HUES48 (cell line): ENCODE data around the gene URB2.
A peak's percentile ranks its signal among the peaks of the same experiment; 100 is the strongest.
"Not testable (repeated sequence)": the region's sequence is repeated elsewhere in the genome, so short reads cannot be mapped to it uniquely, and the experiment has no call there.

Experiments used
- H3K27ac ChIP-seq: one replicate; pipeline ENCODE4 v1.7.0; 2013; ENCODE audit warnings: low read depth, low read length, inconsistent platforms
- H3K27me3 ChIP-seq: 2 replicates; pipeline ENCODE4 v1.6.1; 2013; ENCODE audit warnings: mild to moderate bottlenecking, low read length; ENCODE audit not compliant: control insufficient read depth, insufficient read depth
- H3K36me3 ChIP-seq: 2 replicates; pipeline ENCODE4 v1.6.1; 2013; ENCODE audit warnings: low read length; ENCODE audit not compliant: control insufficient read depth, insufficient read depth
- H3K4me1 ChIP-seq: 2 replicates; pipeline ENCODE4 v1.6.1; 2013; ENCODE audit warnings: mild to moderate bottlenecking, low read length; ENCODE audit not compliant: control insufficient read depth, insufficient read depth
- H3K4me3 ChIP-seq: 2 replicates; pipeline ENCODE4 v1.5.1; 2013; ENCODE audit warnings: mild to moderate bottlenecking, low read depth, low read length
- H3K9ac ChIP-seq: 2 replicates; pipeline ENCODE4 v1.6.1; 2013; ENCODE audit warnings: mild to moderate bottlenecking, low read depth, low read length, moderate library complexity
- H3K9me3 ChIP-seq: 2 replicates; pipeline ENCODE4 v1.6.1; 2013; ENCODE audit warnings: low read length; ENCODE audit not compliant: control insufficient read depth, insufficient read depth

Gene URB2

DNA sequence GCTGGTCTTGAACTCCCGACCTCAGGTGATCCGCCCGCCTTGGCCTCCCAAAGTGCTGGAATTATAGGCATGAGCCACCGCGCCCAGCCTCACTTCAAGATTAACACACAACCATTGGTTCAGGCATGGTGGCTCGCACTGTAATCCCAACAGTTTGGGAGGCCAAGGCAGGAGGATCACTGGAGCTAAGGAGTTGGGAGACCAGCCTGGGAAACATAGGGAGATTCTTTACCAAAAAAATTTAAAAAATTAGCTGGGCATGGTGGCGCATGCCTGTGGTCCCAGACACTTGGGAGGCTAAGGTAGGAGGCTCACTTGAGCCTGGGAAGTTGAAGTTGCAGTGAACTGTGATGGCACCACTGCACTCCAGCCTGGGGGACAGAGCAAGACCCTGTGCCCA is 30.2 kb upstream of the URB2 start:
- H3K9ac ChIP-seq, H3K27me3 ChIP-seq, H3K4me3 ChIP-seq, H3K4me1 ChIP-seq, H3K9me3 ChIP-seq, H3K27ac ChIP-seq: not testable (repeated sequence)
- H3K36me3 ChIP-seq: peaks cover 39% of the 10 kb centered on the region

GRCh38 chr1:229596925-229597699 is 28.9 kb upstream of the URB2 start:
- no peaks in the 10 kb centered on the region for H3K27me3 ChIP-seq
- no peak overlapping the region for H3K4me3 ChIP-seq
- H3K9me3 ChIP-seq: no peaks in the 10 kb centered on the region
- no peak overlapping the region for H3K9ac ChIP-seq
- no peaks in the 10 kb centered on the region for H3K4me1 ChIP-seq
- no peak overlapping the region for H3K27ac ChIP-seq
- peaks cover 50% of the 10 kb centered on the region for H3K36me3 ChIP-seq

DNA sequence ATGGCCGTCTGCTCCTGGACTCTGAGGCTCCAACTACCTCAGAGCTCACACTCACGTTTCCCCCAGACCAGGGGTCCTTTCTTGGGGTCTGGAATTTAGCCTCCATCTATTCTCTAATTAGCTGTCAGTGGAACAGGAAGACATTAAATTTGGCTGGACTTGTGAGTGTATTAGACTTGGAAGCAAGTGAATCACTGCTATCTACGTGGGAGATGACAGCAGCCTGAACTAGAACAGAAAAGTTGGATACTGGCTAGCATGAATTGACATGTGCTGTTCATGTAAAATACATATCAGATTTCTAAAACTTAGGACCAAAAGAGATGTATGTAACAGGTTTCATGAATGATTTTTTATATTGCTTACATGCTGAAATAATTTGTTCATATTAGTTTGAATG is 28.2 kb upstream of the URB2 start:
- no peaks in the 10 kb centered on the region for H3K4me1 ChIP-seq
- H3K9me3 ChIP-seq: no peaks in the 10 kb centered on the region
- H3K9ac ChIP-seq: no peak overlapping the region
- H3K27ac ChIP-seq: no peak overlapping the region
- H3K4me3 ChIP-seq: no peak overlapping the region
- no peaks in the 10 kb centered on the region for H3K27me3 ChIP-seq
- H3K36me3 ChIP-seq: peaks cover 54% of the 10 kb centered on the region

- Histone ChIP-seq H3K9me3 (no peaks in the 10 kb centered on the region), H3K9ac (no peak overlapping the region), H3K4me1 (no peaks in the 10 kb centered on the region), H3K4me3 (no peak overlapping the region), H3K36me3 (peaks cover 50% of the 10 kb centered on the region), H3K27me3 (no peaks in the 10 kb centered on the region), H3K27ac (no peak overlapping the region)
These were observed 26.7 kb upstream of the URB2 start for GRCh38 chr1:229599218-229599954.

- Histone ChIP-seq H3K4me1 (no peaks in the 10 kb centered on the region), H3K9ac (no peak overlapping the region), H3K4me3 (no peak overlapping the region), H3K27ac (no peak overlapping the region), H3K9me3 (no peaks in the 10 kb centered on the region), H3K27me3 (no peaks in the 10 kb centered on the region), H3K36me3 (peaks cover 45% of the 10 kb centered on the region)
These were observed 25.8 kb upstream of the URB2 start for GRCh38 chr1:229600229-229600628.

DNA sequence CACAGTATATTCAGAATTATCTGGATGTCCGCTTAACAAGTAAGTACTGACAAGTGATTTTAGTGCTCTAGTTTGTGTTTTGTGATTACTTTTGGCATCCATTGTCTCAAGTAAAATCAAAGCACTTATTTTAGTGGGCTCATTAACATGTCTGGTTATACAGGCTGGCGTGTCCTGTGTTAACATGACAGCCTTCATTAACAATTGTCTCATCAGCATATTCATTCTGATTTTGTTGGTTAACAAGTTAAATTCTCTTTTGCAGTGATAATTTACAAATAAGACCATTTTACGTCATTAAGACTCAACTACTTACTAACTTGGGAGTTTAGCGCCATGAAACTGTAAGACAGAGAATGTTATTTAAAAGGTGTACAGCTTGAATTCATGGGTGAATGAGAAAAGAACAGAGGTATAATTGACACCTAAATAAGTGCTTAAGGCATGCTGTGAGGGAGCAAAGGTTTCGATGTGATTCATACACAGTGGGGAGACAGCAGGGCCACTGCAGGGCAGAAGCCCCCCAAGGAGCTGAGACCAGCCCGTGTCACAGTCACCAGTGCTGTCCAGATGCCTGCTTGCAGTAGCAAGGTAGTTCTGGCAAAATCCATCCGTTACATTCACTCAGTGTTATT is 22.6 kb upstream of the URB2 start:
- no peak overlapping the region for H3K4me3 ChIP-seq
- no peak overlapping the region for H3K9ac ChIP-seq
- H3K4me1 ChIP-seq: peaks cover 9% of the 10 kb centered on the region
- H3K27ac ChIP-seq: no peak overlapping the region
- no peaks in the 10 kb centered on the region for H3K9me3 ChIP-seq
- peaks cover 78% of the 10 kb centered on the region for H3K36me3 ChIP-seq
- H3K27me3 ChIP-seq: no peaks in the 10 kb centered on the region

- Histone ChIP-seq H3K27ac (peak overlapping the region; percentile 44), H3K4me3 (no peak overlapping the region), H3K36me3 (peaks cover 84% of the 10 kb centered on the region), H3K9me3 (no peaks in the 10 kb centered on the region), H3K27me3 (no peaks in the 10 kb centered on the region), H3K9ac (no peak overlapping the region), H3K4me1 (peaks cover 9% of the 10 kb centered on the region)
These were observed 18.7 kb upstream of the URB2 start for GRCh38 chr1:229607370-229607769.

DNA sequence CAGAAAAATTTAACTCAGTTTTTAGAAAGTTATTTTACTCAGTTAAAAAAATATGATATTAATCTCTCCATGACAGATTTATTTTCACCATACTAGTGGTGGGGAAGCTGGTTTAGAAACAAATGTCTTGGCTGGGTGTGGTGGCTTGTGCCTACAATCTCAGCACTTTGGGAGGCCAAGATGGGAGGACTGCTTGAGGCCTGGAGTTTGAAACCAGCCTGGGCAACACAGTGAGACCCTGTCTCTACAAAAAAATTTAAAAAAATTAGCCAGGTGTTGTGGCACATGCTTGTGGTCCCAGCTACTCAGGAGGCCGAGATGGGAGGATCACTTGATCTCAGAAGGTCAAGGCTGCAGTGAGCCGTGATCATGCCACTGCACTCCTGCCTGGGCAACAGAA is 17.5 kb upstream of the URB2 start:
- H3K9ac ChIP-seq: no peak overlapping the region
- H3K9me3 ChIP-seq: no peaks in the 10 kb centered on the region
- H3K27ac ChIP-seq: no peak overlapping the region
- no peaks in the 10 kb centered on the region for H3K27me3 ChIP-seq
- peaks cover 78% of the 10 kb centered on the region for H3K36me3 ChIP-seq
- no peak overlapping the region for H3K4me3 ChIP-seq
- H3K4me1 ChIP-seq: peaks cover 9% of the 10 kb centered on the region

GRCh38 chr1:229613938-229614337 is 12.1 kb upstream of the URB2 start:
- no peak overlapping the region for H3K4me3 ChIP-seq
- H3K9ac ChIP-seq: no peak overlapping the region
- H3K4me1 ChIP-seq: no peaks in the 10 kb centered on the region; the same call in 1 of the 2 replicates
- no peak overlapping the region for H3K27ac ChIP-seq
- H3K36me3 ChIP-seq: peaks cover 45% of the 10 kb centered on the region
- no peaks in the 10 kb centered on the region for H3K9me3 ChIP-seq
- no peaks in the 10 kb centered on the region for H3K27me3 ChIP-seq

GRCh38 chr1:229614701-229615100 is 11.3 kb upstream of the URB2 start:
- H3K27me3 ChIP-seq: no peaks in the 10 kb centered on the region
- no peaks in the 10 kb centered on the region; the same call in 1 of the 2 replicates for H3K4me1 ChIP-seq
- H3K9ac ChIP-seq: no peak overlapping the region
- peaks cover 38% of the 10 kb centered on the region for H3K36me3 ChIP-seq
- H3K27ac ChIP-seq: no peak overlapping the region
- no peak overlapping the region for H3K4me3 ChIP-seq
- H3K9me3 ChIP-seq: no peaks in the 10 kb centered on the region
